Stimulated activated CD8-positive, alpha-beta memory T cell treated with anti-CD3 and anti-CD28 coated beads, Interleukin-15, amount 100 ng/mL, for 24 hours (primary cell): Measurements from ENCODE around the gene LILRA5.
"Not testable (repeated sequence)": the region's sequence is repeated elsewhere in the genome, so short reads cannot be mapped to it uniquely, and the experiment has no call there.

ENCODE experiments used
- DNase-seq: peaks from one replicate; pipeline ENCODE4 v3.0.0-alpha.2; 2020; ENCODE audit warnings: low read depth

Gene LILRA5

DNA sequence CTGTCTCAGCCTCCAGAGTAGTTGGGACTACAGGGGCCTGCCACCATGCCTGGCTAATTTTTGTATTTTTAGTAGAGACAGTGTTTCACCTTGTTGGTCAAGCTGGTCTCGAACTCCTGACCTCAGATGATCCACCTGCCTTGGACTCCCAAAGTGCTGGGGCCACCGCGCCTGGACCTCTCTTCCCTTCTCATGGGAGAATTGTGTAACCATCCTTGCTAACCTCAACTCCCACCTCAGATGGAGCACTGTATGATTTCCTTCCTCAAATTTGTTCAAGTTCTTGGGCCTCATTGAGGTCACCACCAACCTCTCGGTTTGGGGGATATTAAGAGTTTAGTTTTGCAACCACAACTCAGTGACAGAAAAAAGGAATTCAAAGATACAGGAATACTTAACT lies 10.7 kb downstream of the LILRA5 start:
- DNase-seq, result no peak

DNA sequence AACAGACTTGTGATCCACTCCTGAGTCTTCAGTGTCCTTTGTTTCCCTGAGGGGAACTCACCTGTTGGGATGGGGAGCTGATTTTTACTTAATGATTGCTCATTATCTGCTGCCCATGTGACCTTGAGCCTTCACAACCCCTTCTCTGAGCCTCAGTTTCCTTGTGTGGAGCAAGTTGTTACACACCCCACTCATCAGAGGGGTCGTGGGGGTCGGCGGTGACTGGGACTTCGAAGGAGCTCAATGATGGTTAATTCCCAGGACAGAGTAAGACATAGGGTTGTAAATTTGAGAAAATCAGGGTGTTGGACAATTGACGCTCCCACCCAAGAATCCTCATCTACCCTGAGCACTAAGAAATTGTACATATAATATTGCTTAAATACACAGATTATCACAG lies 13.5 kb downstream of the LILRA5 start:
- DNase-seq, result no peak

DNA sequence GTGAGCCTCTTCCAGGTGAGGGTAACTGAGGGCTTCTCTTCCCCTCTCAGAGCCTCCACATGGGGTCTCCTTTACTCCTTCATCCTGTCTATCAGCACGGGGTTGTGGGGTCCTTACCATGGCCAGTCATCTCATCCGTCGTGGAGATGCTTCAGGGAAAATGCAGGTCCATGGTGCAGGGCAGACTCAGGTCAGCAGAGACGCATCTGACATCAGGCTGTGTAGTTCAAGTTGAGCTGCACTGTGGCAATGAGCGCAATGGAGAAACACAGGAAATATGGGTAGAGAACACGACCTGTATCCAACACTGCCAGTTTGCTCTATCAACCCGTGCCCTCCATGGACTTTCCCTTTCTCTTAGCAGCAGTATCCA lies 13.9 kb downstream of the LILRA5 start:
- DNase-seq, result no peak

DNA sequence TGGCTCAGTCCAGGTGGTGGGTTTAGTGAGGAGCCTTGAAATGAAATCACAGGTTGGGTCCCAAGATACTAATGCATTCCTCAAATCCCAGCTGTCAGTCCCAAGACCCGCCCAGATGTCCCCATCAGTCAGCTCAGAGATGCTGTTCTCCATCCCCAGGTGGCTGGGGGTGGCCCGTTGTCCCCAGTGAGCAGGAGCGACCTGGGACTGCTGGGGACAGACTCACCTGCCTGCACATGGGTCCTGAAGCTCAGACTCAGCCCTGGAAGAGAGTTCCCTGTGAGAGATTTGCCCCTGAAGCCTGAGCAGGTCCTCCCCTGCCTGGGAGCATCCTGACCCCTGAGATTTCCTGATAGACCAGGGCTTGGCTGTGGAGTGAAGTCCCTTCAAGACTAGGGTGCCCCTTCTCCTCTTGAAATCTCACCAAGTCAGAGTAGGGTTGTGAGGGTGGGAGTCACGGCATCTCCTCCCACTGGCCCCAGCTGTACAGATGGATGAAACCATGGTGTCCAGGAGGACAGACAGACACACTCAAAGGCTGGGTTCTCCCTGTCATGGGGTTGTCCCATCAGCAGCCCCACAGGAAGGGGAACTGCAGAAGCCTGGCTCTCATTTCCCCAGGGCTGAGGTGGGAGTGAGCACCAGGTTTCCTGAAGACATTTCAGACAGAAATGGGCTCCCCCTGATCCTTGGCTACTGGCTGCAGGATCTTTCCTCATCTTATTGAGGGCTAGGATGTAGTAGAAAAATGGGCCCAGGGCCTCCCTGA lies 14.4 kb downstream of the LILRA5 start:
- no peak for DNase-seq

DNA sequence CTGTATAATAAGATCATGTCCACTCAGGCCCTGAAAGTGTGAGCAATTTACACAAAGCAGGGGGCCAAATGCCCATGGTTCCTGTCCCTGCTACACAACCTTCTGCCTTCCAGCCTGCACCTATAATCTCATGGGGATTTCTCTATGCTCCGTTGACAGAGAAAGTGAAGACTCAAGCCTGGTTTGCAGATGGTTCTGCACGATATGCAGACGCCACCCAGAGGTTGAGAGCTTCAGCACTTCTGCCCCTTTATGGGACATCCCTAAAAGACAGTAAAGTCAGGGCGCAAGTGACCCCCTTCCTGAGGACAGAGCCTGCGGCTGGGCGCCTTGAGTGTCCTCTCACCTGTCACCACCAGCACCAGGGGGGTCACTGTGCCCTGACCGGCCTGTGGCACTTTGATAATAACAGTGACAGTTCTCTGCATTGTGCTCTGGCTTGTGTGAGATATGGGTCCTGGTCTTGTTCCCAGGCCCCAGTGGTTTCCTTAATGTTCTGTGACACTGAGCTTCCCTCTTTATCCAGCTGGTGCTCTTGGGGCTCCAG lies 15.1 kb downstream of the LILRA5 start:
- DNase-seq, result no peak

DNA sequence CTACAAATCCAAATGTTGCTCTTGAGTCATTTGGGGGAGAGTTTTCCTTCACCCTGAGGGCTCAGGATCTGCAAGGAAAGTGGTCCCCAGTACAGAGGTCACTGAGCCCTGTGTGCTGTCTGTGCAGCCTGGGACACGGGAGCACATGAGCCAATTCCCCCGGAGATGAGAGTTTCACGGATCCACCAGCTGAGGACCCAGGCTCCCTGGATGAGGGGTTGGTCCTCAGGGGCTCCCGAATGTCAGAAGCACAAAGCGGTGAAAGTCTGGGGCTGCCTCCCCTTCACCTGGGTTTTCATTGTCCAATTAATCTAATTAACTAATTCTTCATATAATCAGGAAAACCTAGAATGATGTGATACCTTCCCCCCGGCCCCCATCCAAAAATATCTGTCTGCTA lies 18.4 kb downstream of the LILRA5 start:
- no peak for DNase-seq

DNA sequence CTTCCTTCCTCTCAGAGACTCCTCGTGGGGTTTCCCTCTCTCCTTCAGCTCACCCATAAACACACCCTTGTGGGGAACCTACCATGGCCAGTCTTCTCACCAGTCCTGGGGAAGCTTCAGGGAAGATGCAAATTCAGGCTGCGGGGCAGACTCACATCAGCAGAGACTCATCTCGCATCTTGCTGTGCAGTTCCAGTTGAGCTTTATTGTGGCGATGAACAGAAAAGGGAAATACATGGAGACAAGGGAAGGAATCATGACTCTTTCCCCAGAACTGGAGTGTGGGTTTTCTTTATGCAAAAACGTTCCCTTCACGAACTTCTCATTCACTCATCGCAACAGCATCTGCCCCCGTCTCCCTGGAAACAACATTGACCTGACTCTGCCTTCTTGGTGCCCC lies 23.8 kb downstream of the LILRA5 start:
- DNase-seq, result not testable (repeated sequence)

DNA sequence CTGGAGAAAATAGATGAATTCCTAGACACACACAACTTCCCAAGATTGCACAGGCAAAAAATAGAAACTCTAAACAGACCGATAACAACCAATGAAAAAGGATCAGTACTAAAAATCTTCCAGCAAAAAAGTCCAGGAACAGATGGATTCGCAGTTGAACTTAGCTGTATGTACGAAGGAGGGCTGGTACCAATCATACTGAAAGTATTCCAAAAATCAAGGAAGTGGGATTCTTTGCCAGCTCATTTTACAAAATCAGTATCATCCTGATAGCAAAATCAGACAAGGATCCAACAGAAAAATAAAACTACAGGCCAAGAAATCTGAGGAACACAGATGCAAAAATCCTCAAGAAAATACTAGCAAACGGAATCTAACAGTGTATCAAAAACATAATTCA lies 25.5 kb downstream of the LILRA5 start:
- DNase-seq, result no peak

DNA sequence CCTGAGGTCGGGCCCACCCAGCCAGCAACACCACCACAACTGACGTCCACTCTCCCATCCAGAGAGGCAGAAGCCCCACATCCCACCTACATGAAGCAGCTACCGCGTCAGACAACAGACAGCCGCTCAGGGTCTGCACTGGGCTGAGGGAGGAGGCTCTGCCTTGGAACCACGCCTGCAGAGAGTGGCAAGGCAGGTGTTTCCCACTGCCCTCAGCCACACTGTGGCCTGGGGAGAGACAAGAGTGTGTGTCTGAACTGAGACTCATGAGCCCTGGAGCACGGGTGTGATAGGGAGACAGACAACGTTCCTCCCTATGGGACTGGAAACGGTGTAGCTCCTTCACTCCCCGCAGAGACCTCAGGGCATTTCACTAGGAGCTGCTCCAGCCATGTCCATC lies 26.7 kb downstream of the LILRA5 start:
- DNase-seq, result not testable (repeated sequence)

DNA sequence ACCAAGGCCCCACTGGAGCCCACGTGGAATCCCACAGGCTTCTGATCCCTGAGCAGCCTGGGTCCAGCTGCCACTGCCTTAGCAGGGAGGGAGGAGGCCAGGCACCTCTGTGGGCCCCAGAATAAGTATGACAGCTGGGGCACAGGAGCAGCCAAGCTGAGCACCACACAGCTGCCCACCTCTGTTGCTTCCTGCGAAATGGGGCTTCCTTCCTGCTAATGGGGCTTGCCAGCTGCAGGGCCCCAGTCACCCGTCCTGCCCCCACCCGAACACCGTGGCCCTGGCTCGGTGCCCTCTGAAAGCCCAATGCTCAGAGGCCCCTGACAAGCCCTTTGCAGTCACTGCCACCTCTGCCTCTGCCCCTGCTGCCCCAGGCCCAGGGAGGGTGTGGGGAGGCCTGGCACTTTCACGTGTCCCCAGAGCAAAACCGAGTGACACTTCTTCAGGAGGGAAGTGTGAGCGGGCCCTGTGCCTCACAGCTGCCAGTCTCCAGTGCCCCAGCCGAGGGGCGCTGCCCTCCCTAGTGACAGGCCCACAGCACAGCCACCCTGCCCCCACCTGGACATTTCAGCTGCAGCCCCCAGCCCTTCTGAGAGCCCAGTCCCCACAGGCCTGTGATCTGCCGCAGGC lies 27.4 kb downstream of the LILRA5 start:
- DNase-seq, result not testable (repeated sequence)

DNA sequence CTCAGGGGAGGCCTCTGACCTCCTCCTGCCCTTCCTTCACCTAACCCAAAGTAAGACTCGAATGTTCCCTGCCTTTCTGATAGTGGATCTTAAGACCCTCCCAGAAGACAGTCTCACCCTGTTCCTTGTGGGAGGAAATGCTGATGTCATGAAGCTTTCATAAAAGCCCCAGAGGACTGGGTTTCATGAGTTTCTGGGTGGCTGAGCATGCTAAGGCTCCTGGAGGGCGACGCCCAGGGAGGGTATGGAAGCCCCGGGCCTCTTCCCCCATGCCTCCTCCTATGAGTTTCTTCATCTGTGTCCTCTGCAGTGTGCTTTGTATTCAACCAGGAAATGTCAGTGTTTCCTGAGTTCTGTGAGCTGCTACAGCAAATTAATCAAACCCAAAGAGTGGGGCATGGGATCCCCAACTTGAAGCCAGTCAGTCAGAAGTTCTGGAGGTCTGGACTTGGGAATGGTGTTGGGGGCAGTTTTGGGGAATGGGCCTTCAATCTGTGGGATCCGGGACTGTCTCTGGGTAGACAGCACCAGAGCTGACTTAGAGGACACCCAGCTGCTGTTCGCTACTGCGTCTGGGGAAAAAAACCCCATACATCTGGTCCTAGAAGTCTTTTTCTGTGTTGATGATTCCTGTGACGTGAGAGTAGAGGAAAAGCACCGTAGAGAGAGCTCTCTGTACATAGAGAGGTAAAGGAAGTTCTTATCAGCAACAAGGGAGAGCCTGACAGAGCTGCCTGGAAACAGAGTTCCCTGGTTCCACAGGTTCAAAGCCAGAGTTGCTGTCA lies 30.1 kb downstream of the LILRA5 start:
- no peak for DNase-seq

DNA sequence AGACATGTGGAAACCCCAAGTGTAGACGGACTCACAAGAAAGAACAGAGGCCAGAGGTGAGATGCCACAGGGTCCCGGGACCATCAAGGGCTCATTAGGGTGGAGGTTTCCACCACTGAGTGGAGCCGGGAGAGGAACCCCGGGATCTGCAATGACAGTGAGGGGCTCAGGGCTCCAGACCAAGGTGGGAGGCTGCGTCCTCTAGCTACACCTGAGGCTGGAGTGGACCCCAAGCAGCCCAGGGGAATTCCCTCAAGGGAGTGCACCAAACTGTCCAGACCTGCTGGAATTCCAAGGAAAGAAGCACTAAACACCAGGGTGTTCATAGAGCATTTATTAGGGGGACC lies 31.3 kb downstream of the LILRA5 start:
- not testable (repeated sequence) for DNase-seq

DNA sequence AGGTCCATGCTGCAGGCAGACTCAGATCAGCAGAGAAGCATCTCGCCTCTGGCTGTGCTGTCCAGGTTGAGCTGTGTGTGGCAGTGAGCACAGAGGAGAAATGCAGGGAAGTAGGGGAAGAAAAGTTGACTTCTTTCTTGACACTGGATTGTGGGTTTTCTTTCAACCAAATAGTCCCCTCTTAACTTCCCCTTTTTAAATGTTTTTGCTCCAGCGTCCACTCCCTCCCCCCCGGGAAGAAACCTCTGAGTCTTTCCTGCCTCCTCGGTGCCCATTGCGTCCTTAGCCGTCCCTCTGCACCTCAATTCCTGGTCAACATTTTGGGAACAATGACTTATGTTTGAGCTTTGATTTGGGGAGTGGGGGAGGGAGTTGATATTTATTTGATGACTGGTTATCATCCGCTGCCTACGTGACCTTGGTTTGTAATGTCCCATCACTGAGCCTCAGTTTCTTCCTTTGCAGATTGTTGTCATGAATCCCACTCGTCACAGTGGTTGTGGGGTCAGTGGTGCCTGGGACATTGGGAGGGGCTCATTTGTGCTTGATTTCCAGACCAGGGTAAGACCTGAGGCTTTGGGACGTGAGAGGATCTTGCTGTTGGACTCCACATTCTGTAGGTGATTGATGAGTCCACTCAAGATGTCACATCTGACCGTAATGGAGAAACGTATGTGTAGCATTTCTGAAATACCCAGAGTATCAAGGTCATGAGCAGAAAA lies 31.8 kb downstream of the LILRA5 start, which contains the start of gene LILRB2:
Gene LILRB2, minus strand, starts transcription at position 104 of the 722 bp plus-strand sequence. CDS start 614 bp downstream, outside the sequence.
- DNase-seq, result no peak

DNA sequence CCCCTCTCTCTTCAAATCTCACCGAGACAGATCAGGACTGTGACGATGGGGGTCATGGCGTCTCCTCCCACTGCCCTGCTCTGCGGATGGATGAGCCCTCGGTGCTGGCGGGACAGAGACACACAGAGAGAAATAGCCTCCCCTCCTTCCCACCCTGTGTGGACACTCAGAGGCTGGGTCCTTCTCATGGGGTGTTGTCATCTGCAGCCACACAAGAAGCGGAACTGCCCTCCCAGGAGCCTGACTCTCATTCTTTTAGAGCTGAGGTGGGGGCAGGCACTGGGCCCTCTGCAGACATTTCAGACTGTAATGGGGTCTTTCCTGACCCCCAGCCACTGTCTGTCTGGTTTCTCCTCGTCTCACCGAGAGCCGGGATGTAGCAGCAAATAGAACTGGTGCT lies 32.5 kb downstream of the LILRA5 start:
- DNase-seq, result not testable (repeated sequence)

DNA sequence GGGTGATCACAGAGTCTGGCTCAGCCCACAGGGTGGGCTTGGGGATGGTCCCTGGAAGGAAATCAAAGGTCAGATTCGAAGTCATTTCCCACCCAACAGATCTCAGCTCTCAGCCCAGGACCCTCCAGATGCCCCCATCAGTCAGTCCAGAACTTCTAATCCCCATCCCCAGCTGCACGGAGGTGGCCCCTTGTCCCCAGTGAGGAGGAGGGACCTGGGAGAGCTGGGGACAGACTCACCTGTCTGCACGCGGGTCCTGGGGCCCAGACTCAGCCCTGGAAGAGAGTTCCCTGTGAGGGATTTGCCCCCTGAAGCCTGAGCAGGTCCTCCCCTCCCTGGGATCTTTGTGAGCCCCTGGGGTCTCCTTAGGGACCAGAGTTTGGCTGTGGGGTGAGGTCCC lies 32.9 kb downstream of the LILRA5 start:
- not testable (repeated sequence) for DNase-seq

DNA sequence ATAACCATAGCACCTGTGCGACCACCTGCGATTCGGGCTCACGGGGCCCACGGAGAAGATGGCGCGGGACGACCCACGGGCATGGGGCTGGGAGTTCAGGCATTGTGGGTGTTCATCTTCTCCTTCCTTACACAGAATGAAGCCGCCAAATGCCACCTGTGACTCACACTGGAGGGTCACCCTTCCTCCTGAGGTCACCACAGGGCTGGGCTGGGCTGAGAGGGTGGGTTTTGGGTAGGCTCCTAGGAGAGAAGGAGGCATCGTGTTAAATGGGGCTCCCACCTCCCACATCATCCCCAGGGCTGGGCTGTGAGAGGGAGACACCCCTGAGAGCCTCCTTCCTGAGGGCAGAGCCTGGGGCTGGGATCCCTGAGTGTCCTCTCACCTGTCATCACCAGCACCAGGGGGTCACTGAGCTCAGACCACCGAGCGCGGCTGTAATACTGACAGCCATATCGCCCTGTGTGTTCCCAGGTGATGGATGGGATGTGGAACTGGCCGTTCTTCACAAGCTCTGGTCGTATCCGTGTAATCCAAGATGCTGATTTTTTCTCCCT lies 33.5 kb downstream of the LILRA5 start:
- DNase-seq, result no peak

DNA sequence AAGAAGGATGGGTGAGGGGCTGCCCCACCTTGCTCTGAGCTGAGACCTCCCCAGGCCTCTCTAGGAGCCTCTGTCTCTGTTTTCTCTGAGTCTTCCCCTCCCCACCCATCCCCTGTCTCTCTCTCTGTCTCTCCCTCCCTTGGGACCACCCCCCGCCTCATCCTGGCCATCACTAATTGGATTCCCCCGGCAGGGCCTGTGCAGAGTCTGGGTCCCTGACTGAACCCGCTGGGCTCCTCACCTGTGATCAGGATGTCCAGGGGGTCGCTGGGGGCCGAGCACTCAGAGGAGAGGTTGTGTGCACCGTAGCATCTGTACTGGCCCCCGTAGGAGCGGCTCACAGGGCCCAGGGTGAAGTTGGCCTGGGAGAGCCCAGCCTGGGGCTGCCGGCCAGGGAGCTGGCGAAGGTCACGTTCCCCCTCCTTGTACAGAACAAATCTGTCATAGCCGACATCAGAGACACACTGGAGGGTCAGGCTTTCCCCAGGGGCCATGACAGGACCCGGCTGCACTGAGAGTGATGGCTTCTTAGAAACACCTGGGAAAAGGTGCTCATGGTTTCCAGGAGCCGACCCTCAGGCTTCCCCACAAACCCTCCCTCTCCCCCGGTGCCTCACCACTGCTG lies 34.3 kb downstream of the LILRA5 start:
- not testable (repeated sequence) for DNase-seq

DNA sequence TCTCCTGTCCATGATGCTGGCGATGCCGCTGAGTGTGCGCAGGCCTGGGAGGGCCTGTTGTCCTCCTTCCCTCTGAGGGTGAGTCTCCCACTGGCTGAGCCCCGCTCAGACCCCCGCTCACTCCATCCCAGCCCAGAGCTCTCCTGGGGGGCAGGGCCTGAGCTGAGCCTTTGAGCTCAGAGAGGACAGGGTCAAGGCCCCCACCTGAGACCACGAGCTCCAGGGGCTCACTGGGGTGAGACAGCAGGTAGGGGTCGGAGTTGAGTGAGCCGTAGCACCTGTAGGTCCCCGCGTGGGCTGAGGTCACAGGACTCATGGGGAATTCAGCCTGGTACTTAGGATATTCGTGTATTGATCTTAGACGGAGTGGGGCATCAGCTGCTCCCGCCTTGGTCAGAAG lies 34.9 kb downstream of the LILRA5 start:
- DNase-seq, result not testable (repeated sequence)

DNA sequence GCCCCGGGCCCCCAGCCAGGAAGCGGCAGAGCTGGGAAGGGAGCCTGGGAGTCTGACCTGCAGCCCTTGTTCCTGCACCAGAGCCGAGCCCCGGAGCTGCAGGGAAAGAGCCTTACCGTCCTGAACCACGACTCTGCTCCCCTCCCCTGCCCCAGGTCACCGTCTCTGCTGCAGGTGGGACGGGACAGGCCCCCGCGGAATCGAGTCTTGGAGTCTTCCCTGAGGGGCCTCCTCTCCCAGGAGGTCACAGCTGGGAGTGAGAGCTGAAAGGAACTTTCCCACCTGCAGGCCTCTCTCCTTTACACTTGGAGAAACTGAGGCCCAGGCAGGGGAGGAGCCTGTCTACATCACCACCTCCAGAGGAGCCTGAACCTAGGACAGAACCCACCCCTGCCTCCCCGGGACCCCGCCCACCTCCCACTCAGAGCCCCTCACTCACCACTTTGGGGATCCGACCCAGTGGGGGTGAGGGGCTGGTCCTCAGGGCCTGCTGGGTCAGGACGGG lies 35.8 kb downstream of the LILRA5 start:
- not testable (repeated sequence) for DNase-seq

DNA sequence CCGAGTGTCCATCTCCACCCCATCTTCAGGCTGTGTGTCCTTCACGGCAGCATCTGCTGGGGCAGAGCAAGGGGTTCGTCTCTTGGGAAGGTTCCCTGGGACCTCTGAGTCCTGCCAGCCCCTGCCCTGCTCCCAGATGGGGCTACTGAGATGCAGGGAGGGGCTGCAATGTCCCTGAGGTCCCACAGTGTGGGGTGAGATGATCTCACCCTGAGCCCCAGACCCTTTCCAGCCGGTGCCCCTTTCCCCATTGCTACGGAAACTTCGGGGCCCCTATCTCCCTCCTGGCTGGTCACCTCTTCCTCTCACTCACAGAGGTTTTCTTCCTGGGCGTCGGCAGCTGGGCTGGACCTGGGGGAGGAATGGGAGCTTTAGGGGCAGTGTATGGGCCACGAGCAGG lies 37.0 kb downstream of the LILRA5 start:
- no peak for DNase-seq

DNA sequence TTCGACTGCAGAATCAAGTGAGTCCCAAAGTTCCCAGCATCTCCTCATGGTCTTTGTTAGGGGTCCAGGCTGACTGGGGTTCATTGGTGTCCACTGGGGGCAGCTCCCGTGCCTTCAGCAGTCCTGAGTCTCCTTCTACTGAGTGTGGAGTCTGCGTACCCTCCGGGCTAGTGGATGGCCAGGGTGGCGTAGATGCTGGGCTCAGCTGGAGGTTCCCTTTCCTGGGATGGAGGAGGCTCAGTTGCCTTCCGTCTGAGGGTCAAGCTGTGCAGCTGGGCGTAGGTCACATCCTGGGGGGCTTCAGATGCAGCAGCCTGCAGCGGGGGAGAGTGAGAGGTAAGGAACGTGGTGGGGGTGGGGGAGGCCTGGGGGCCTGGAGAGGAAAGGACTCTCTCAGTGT lies 38.5 kb downstream of the LILRA5 start:
- DNase-seq, result not testable (repeated sequence)
